Effector memory CD4-positive, alpha-beta T cell (primary cell): ENCODE measurements around the gene ETV1.

Experiments
- DNase-seq, 3 donors: peaks; one replicate each; pipeline ENCODE4 v3.0.0-alpha.2; 2020
- H3K27ac ChIP-seq: 2 replicates; pipeline ENCODE4 v1.7.0; 2013; ENCODE audit warnings: mild to moderate bottlenecking, low read length, moderate library complexity; ENCODE audit not compliant: insufficient read depth, poor library complexity, severe bottlenecking
- H3K27me3 ChIP-seq: replicated peaks from 2 replicates; pipeline ENCODE4 v1.7.0; 2013; ENCODE audit warnings: mild to moderate bottlenecking, low read length; ENCODE audit not compliant: insufficient read depth, control insufficient read depth, poor library complexity, severe bottlenecking
- H3K36me3 ChIP-seq: 2 replicates; pipeline ENCODE4 v1.7.0; 2013; ENCODE audit warnings: mild to moderate bottlenecking, low read length, moderate library complexity; ENCODE audit not compliant: control insufficient read depth, insufficient read depth
- H3K4me1 ChIP-seq: 2 replicates; pipeline ENCODE4 v1.7.0; 2013; ENCODE audit warnings: low read length, mild to moderate bottlenecking; ENCODE audit not compliant: control insufficient read depth, insufficient read depth, poor library complexity, severe bottlenecking
- H3K4me3 ChIP-seq: 2 replicates; pipeline ENCODE4 v1.7.0; 2013; ENCODE audit warnings: low read length, low read depth, mild to moderate bottlenecking; ENCODE audit not compliant: insufficient read depth, poor library complexity, severe bottlenecking
- H3K9me3 ChIP-seq: 2 replicates; pipeline ENCODE4 v1.7.0; 2013; ENCODE audit warnings: mild to moderate bottlenecking, low read length, moderate library complexity; ENCODE audit not compliant: control insufficient read depth

ETV1 gene

DNA sequence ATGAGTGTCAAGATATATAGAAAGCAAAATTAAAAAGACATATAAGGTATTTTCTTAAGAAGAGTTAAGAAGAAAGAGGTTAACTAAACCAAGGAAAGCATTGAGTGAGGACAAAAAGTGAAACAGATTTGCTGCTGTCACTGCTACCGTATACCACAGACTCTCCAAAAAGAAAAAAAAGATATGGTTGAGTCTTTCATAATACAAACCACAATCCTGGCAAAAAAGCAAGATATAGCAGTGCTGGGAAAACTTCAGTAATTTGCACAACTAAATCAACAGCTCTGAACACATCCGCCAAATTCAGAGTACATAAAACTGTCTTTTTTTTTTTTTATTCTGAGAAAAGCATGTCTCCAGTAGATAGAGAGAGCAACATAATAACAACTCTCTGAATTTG, 114.7 kb downstream of the ETV1 start:
- no peaks in the 10 kb centered on the region for H3K4me1 ChIP-seq
- H3K9me3 ChIP-seq, result no peaks in the 10 kb centered on the region
- no peaks in the 10 kb centered on the region for H3K27me3 ChIP-seq
- no peak for DNase-seq
- no peaks in the 10 kb centered on the region for H3K36me3 ChIP-seq
- no peak overlapping the region for H3K27ac ChIP-seq
- H3K4me3 ChIP-seq, result no peak overlapping the region

DNA sequence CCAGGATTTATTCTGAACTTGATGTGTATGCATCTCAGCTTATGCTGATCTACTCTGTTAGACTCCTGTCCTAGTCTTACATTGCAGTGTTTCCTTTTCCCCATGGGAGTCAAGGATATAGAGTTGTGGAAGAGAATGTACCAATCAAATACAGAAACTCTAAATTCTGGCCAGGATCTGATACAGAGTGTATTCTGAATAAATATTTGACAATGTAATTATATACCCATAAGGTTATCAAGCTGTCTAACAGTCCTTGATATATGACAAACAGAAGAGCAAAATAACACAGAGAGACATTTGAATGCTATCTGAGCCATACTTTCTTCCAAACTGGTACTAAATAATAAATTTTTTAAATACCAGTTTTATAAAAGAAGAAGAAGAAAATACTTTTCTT, 116.8 kb downstream of the ETV1 start:
- H3K9me3 ChIP-seq, result no peaks in the 10 kb centered on the region
- H3K27ac ChIP-seq, result no peak overlapping the region
- DNase-seq, result no peak
- H3K4me3 ChIP-seq, result no peak overlapping the region
- H3K27me3 ChIP-seq, result no peaks in the 10 kb centered on the region
- H3K36me3 ChIP-seq, result no peaks in the 10 kb centered on the region
- H3K4me1 ChIP-seq, result no peaks in the 10 kb centered on the region

DNA sequence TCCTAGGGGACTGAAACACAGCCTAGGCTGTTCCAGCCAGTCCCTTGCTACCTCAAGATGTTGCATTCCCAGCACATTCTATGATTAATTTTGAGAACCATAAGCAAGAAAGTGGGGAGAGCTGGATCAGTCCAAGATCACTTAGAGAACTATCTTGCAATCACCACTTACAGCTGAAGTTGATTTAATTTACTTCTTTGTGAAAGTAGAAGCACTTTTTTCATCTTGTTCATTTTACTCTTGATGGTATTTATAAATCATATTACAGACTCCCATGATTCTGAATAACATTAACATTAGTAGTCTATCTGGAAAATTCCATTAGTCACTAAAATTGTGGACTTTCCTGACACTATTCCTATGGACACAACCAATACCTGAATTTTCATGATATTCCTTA, 118.5 kb downstream of the ETV1 start:
- Histone ChIP-seq H3K9me3 (no peaks in the 10 kb centered on the region), H3K36me3 (no peaks in the 10 kb centered on the region), H3K27me3 (no peaks in the 10 kb centered on the region), H3K27ac (no peak overlapping the region), H3K4me3 (no peak overlapping the region), H3K4me1 (no peaks in the 10 kb centered on the region)
- DNase-seq, result no peak

DNA sequence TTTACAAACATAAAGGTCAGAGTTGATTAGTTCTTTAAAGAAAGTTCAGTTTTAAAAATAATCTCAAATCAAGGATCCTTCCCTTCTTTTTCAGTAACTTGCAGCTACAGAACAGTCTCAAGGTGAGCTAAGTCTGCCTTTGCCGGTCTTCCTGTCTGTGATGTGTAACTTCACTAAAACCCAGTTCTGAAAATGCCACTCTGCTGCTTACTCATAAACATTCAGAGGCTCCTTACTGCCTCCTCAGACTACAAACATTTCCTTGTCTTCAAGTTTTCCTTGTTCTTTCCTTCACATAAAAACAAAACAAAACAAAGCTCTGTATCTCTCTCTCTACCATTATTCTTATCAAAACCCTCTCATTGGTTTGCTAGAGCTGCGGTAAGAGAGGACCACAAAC, 128.7 kb downstream of the ETV1 start:
- no peaks in the 10 kb centered on the region for H3K27me3 ChIP-seq
- no peak overlapping the region for H3K27ac ChIP-seq
- H3K4me3 ChIP-seq, result no peak overlapping the region
- H3K4me1 ChIP-seq, result no peaks in the 10 kb centered on the region
- no peaks in the 10 kb centered on the region for H3K36me3 ChIP-seq
- DNase-seq, result no peak
- H3K9me3 ChIP-seq, result no peaks in the 10 kb centered on the region

DNA sequence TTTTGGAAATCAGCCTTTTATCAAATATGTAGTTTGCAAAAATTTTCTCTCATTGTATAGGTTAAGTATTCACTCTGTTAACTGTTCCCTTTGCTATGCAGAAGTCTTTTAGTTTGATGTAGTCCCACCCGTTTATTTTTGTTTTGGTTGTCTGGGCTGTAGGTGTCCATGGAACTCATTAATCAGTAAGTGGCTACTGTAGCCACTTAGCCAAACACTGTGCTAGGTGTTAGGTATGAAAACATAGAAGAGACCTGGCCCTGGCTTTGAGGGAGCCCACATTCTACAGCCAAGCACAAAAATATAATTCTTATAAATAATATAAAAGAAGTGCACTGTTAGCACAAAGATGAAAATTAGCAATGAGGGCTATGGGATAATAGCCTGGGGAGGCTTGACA, 133.5 kb downstream of the ETV1 start:
- Histone ChIP-seq H3K4me3 (no peak overlapping the region), H3K36me3 (no peaks in the 10 kb centered on the region), H3K4me1 (no peaks in the 10 kb centered on the region), H3K27me3 (no peaks in the 10 kb centered on the region), H3K27ac (no peak overlapping the region), H3K9me3 (no peaks in the 10 kb centered on the region)
- DNase-seq, result no peak

DNA sequence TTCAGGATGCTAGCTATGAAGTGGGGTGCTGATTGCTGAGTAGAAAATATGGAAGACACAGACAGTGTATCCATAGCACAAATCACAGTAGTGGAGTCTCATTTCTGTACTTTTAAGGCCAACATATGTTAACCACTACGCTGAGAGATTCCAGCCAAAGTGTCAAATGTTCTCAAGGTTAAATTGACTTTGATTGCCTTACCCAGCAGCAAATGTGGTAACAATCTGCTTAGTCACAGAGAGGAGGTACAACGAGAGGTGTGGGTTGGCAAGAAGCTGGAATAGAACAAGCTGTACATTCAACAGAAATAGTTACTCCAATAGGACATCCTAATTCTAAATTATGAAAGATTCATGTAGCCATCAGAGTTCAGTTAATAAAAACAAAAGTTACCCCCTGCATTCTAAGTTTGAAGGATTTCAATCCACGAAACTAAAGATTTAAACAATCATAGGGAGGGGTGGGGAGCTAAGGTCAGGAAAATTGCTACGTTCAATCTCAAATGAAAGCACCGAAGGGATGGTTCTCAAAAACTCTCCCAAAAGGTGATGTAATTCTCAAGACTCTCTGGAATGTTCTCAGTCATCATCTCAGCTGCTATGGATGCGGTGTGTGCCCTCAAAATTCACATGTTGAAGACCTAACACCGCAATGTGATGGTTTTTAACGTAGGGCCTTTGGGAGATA, 137.0 kb downstream of the ETV1 start:
- H3K27me3 ChIP-seq, result no peaks in the 10 kb centered on the region
- peaks cover 3% of the 10 kb centered on the region for H3K4me1 ChIP-seq
- no peaks in the 10 kb centered on the region for H3K36me3 ChIP-seq
- no peaks in the 10 kb centered on the region for H3K9me3 ChIP-seq
- no peak for DNase-seq
- no peak overlapping the region for H3K27ac ChIP-seq
- no peak overlapping the region for H3K4me3 ChIP-seq

DNA sequence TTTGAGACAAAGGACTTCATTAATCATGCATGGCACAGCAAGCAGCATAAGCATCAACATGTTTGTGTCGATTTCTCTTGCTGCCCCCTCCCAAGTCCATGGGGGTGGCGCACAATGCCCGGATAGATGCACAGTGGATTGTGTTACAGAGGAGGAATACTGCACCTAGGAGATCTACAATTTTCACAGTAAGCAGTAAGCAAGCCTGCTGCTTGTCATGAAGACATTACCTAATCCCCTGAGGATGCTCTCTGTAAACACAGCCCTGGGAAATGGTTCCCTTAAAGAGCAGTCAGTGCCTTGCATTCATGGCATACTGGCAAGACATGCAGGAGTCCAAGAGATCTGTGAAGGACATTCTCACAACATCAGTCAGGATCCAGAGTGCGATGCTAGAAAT, 137.7 kb downstream of the ETV1 start:
- Histone ChIP-seq H3K27ac (no peak overlapping the region), H3K36me3 (no peaks in the 10 kb centered on the region), H3K9me3 (no peaks in the 10 kb centered on the region), H3K4me1 (peaks cover 3% of the 10 kb centered on the region), H3K27me3 (no peaks in the 10 kb centered on the region), H3K4me3 (no peak overlapping the region)
- DNase-seq, result no peak

DNA sequence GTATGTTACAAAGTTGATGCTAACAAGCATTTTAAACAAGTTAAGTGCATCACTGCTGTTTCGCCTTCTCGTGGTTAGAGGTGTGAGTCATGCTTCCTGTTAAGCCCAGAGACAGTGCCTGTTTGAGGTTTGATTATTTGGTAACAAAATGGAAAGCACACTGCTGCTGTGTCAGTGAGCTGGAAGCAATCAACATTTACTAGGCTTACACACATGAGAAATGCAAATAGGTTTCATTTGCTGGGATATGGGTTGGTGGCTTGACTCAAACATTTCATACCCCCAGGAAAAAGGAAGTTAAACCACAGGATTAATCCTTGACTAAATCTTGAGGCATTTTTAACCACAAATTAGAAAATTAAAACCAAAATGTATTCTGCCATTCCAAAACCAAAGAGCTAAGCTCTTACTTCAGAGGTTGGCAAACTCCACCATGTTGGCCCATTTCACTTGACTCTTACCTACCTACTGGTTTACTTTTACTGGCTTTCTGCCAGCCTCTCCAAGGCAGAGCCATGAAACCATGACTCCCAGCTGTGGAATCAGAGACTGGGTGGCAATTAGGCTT, 139.2 kb downstream of the ETV1 start:
- H3K4me1 ChIP-seq, result peaks cover 3% of the 10 kb centered on the region
- no peak overlapping the region for H3K4me3 ChIP-seq
- H3K27ac ChIP-seq, result peak overlapping the region; percentile 19
- DNase-seq, result peak; percentile 41 to 50 (median 42)
- no peaks in the 10 kb centered on the region for H3K27me3 ChIP-seq
- H3K36me3 ChIP-seq, result no peaks in the 10 kb centered on the region
- no peaks in the 10 kb centered on the region for H3K9me3 ChIP-seq

DNA sequence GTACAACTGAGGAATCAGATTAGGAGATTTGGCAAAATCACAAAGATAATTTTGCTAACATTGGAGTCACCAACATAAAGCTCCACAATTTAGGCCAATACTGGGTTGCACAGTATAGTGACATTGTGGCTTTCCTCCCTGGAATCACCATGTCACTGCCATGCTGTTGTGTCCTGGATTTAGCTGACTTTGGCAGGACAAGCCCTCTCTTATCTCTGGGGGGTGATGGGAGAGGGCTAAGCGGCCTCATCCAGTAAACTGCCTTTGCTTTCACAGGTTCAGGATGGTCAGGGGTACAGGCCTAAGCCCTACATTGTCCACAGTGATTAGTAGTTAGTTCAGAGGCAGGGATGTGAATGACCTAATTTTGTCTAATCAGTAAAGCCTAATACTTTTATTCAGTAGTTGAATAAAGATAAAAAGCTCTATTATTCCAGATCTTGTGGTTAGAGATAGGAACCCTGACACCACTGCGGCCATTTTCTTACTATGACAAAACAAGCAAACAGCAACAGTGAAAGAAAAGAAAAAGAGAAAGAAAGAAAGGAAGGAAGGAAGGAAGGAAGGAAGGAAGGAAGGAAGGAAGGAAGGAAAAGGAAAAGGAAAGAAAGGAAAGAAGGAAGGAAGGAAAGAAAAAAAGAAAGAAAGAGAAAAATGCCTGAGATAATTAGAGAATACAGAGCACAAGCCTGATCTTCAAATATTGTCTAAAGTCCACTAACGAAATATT, 140.1 kb downstream of the ETV1 start:
- Histone ChIP-seq H3K27me3 (no peaks in the 10 kb centered on the region), H3K9me3 (no peaks in the 10 kb centered on the region), H3K36me3 (no peaks in the 10 kb centered on the region), H3K27ac (no peak overlapping the region), H3K4me3 (no peak overlapping the region), H3K4me1 (peaks cover 3% of the 10 kb centered on the region)
- DNase-seq, result no peak

DNA sequence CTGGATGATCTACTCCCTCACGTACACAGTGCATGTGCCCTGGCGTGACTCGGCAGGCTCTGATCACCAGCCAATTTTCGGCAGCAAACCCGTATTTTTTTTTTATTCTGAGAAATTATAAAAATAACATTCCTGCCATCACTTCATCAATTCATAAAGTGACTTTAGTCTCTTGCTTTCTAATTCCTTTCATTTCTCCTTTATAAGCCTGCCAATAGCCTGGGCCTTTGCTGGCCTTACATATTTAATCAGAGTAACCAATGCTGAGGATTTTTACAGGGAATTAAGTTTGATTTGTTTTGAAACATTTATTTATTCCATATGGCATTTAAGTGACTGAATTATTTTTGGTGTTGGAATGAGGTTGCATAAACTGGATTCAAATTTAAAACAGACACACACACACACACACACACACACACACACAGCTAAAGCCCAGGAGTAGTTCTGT, 140.8 kb downstream of the ETV1 start:
- H3K4me1 ChIP-seq, result peaks cover 3% of the 10 kb centered on the region
- no peak for DNase-seq

More for the DNA sequence above, 140.8 kb downstream of the ETV1 start:
- Histone ChIP-seq H3K4me3 (no peak overlapping the region), H3K27me3 (no peaks in the 10 kb centered on the region), H3K36me3 (no peaks in the 10 kb centered on the region), H3K27ac (no peak overlapping the region), H3K9me3 (no peaks in the 10 kb centered on the region)
